ENCODE data around the gene SMAD6. TPM values are rescaled to one million over a fixed set of nuclear protein-coding genes. Genes with fewer than 3 reads are reported as not detected.

SMAD6 gene
- total and polyA plus RNA-seq, 2 experiments from 2014 or later, result 1.6 to 15.7 TPM

DNA sequence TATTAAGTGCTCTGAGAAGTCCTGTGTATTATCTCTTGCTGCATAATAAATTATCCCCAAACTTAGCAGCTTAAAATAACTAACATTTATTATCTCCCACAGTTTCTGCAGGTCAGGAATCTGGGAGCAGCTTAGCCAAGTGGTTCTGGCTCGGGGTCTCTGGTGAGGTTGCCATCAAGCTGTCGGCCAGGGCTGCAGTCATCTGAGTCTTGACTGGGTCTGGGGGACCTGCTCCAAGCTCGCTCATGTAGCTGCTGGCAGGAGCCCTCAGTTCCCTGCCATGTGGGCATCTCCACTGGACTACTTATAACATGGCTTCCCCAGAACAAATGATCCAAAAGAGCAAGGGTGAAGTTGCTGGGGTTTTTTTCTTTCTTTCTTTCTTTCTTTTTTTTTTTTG is 80.7 kb downstream of the SMAD6 start:
- no peaks in the 10 kb centered on the region for H3F3A ChIP-seq (replicated peaks; ENCODE audit: low read depth)
- H3K4me3 Mint-ChIP-seq, result no peak overlapping the region
- no peak overlapping the region for H3K4me3 ChIP-seq
- H3K4me2 ChIP-seq, result no peak overlapping the region
- H3K27me3 Mint-ChIP-seq (ENCODE audit: insufficient read depth, low read depth, poor library complexity), result peaks cover 13% of the 10 kb centered on the region
- no peaks in the 10 kb centered on the region for H4K20me1 ChIP-seq (replicated peaks; ENCODE audit: insufficient read depth)
- peaks cover 7% of the 10 kb centered on the region; the same call in 2 of the 3 replicates for H3K4me1 Mint-ChIP-seq
- no peaks in the 10 kb centered on the region for H3K36me3 ChIP-seq (ENCODE audit: insufficient read depth)
- no peaks in the 10 kb centered on the region for H3K9me2 ChIP-seq (ENCODE audit: insufficient read depth)
- no peaks in the 10 kb centered on the region for H3K36me3 Mint-ChIP-seq (ENCODE audit: low read depth)
- DNase-seq (ENCODE audit: low spot score) (no peak), ATAC-seq (no peak)
- H3K27ac Mint-ChIP-seq, result no peak overlapping the region
- no peak overlapping the region for H2AFZ ChIP-seq
- TF ChIP-seq JUNB (IDR thresholded peaks at IDR 0.05; ENCODE audit: unreplicated experiment) (no peak), EZH2 (IDR thresholded peaks at IDR 0.05; ENCODE audit: low read depth, unreplicated experiment) (no peak), POLR2AphosphoS5 (IDR thresholded peaks at IDR 0.05; ENCODE audit: low read depth) (no peak), ZNF331 (CRISPR knock-in tag; IDR thresholded peaks at IDR 0.05; ENCODE audit: low read depth) (no peak), STAT1 (IDR thresholded peaks at IDR 0.05; ENCODE audit: unreplicated experiment) (no peak), NANOG (IDR thresholded peaks at IDR 0.05; ENCODE audit: borderline replicate concordance) (no peak), CREB1 (CRISPR knock-in tag; IDR thresholded peaks at IDR 0.05; ENCODE audit: low read depth) (no peak), EZH2phosphoT487 (IDR thresholded peaks at IDR 0.05; ENCODE audit: unreplicated experiment) (no peak), ZNF114 (CRISPR knock-in tag; IDR thresholded peaks at IDR 0.05) (no peak)
- TF ChIP-seq, protein P1, sequence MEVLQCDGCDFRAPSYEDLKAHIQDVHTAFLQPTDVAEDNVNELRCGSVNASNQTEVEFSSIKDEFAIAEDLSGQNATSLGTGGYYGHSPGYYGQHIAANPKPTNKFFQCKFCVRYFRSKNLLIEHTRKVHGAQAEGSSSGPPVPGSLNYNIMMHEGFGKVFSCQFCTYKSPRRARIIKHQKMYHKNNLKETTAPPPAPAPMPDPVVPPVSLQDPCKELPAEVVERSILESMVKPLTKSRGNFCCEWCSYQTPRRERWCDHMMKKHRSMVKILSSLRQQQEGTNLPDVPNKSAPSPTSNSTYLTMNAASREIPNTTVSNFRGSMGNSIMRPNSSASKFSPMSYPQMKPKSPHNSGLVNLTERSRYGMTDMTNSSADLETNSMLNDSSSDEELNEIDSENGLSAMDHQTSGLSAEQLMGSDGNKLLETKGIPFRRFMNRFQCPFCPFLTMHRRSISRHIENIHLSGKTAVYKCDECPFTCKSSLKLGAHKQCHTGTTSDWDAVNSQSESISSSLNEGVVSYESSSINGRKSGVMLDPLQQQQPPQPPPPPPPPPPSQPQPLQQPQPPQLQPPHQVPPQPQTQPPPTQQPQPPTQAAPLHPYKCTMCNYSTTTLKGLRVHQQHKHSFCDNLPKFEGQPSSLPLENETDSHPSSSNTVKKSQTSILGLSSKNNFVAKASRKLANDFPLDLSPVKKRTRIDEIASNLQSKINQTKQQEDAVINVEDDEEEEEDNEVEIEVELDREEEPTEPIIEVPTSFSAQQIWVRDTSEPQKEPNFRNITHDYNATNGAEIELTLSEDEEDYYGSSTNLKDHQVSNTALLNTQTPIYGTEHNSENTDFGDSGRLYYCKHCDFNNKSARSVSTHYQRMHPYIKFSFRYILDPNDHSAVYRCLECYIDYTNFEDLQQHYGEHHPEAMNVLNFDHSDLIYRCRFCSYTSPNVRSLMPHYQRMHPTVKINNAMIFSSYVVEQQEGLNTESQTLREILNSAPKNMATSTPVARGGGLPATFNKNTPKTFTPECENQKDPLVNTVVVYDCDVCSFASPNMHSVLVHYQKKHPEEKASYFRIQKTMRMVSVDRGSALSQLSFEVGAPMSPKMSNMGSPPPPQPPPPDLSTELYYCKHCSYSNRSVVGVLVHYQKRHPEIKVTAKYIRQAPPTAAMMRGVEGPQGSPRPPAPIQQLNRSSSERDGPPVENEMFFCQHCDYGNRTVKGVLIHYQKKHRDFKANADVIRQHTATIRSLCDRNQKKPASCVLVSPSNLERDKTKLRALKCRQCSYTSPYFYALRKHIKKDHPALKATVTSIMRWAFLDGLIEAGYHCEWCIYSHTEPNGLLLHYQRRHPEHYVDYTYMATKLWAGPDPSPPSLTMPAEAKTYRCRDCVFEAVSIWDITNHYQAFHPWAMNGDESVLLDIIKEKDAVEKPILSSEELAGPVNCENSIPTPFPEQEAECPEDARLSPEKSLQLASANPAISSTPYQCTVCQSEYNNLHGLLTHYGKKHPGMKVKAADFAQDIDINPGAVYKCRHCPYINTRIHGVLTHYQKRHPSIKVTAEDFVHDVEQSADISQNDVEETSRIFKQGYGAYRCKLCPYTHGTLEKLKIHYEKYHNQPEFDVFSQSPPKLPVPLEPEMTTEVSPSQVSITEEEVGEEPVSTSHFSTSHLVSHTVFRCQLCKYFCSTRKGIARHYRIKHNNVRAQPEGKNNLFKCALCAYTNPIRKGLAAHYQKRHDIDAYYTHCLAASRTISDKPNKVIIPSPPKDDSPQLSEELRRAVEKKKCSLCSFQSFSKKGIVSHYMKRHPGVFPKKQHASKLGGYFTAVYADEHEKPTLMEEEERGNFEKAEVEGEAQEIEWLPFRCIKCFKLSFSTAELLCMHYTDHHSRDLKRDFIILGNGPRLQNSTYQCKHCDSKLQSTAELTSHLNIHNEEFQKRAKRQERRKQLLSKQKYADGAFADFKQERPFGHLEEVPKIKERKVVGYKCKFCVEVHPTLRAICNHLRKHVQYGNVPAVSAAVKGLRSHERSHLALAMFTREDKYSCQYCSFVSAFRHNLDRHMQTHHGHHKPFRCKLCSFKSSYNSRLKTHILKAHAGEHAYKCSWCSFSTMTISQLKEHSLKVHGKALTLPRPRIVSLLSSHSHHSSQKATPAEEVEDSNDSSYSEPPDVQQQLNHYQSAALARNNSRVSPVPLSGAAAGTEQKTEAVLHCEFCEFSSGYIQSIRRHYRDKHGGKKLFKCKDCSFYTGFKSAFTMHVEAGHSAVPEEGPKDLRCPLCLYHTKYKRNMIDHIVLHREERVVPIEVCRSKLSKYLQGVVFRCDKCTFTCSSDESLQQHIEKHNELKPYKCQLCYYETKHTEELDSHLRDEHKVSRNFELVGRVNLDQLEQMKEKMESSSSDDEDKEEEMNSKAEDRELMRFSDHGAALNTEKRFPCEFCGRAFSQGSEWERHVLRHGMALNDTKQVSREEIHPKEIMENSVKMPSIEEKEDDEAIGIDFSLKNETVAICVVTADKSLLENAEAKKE (CRISPR knock-in tag; IDR thresholded peaks at IDR 0.05), result no peak
- TF ChIP-seq, protein P2, sequence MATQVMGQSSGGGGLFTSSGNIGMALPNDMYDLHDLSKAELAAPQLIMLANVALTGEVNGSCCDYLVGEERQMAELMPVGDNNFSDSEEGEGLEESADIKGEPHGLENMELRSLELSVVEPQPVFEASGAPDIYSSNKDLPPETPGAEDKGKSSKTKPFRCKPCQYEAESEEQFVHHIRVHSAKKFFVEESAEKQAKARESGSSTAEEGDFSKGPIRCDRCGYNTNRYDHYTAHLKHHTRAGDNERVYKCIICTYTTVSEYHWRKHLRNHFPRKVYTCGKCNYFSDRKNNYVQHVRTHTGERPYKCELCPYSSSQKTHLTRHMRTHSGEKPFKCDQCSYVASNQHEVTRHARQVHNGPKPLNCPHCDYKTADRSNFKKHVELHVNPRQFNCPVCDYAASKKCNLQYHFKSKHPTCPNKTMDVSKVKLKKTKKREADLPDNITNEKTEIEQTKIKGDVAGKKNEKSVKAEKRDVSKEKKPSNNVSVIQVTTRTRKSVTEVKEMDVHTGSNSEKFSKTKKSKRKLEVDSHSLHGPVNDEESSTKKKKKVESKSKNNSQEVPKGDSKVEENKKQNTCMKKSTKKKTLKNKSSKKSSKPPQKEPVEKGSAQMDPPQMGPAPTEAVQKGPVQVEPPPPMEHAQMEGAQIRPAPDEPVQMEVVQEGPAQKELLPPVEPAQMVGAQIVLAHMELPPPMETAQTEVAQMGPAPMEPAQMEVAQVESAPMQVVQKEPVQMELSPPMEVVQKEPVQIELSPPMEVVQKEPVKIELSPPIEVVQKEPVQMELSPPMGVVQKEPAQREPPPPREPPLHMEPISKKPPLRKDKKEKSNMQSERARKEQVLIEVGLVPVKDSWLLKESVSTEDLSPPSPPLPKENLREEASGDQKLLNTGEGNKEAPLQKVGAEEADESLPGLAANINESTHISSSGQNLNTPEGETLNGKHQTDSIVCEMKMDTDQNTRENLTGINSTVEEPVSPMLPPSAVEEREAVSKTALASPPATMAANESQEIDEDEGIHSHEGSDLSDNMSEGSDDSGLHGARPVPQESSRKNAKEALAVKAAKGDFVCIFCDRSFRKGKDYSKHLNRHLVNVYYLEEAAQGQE (IDR thresholded peaks at IDR 0.05; ENCODE audit: unreplicated experiment), result no peak
- TF ChIP-seq, protein P3, sequence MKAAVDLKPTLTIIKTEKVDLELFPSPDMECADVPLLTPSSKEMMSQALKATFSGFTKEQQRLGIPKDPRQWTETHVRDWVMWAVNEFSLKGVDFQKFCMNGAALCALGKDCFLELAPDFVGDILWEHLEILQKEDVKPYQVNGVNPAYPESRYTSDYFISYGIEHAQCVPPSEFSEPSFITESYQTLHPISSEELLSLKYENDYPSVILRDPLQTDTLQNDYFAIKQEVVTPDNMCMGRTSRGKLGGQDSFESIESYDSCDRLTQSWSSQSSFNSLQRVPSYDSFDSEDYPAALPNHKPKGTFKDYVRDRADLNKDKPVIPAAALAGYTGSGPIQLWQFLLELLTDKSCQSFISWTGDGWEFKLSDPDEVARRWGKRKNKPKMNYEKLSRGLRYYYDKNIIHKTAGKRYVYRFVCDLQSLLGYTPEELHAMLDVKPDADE (IDR thresholded peaks at IDR 0.05), result no peak
- TF ChIP-seq, protein P4, sequence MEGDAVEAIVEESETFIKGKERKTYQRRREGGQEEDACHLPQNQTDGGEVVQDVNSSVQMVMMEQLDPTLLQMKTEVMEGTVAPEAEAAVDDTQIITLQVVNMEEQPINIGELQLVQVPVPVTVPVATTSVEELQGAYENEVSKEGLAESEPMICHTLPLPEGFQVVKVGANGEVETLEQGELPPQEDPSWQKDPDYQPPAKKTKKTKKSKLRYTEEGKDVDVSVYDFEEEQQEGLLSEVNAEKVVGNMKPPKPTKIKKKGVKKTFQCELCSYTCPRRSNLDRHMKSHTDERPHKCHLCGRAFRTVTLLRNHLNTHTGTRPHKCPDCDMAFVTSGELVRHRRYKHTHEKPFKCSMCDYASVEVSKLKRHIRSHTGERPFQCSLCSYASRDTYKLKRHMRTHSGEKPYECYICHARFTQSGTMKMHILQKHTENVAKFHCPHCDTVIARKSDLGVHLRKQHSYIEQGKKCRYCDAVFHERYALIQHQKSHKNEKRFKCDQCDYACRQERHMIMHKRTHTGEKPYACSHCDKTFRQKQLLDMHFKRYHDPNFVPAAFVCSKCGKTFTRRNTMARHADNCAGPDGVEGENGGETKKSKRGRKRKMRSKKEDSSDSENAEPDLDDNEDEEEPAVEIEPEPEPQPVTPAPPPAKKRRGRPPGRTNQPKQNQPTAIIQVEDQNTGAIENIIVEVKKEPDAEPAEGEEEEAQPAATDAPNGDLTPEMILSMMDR (conservative IDR thresholded peaks at IDR 0.05; ENCODE audit: low read depth in 2 of 2), result no peak
- H3K79me2 ChIP-seq (replicated peaks; ENCODE audit: insufficient read depth), result no peaks in the 10 kb centered on the region
- H3K27me3 ChIP-seq (ENCODE audit: insufficient read depth), result no peaks in the 10 kb centered on the region
- no peaks in the 10 kb centered on the region for H3K9me3 Mint-ChIP-seq
- no peak overlapping the region for H3K27ac ChIP-seq (ENCODE audit: low read depth)
- H3K4me1 ChIP-seq (ENCODE audit: insufficient read depth), result 0 out of 2 replicates have a peak, but pooled peaks cover 4% of the 10 kb centered on the region
